ENCODE measurements around the gene PUS10. TPM values are rescaled to one million over a fixed set of nuclear protein-coding genes. Genes with fewer than 3 reads are reported as not detected.

The PUS10 gene
- total RNA-seq, 1 donor from 2014 or later: 9.3 TPM

GRCh38 chr2:60973705-60974104 lies 44.4 kb downstream of the PUS10 start:
- no peak for DNase-seq (ENCODE audit: extremely low read depth, low read depth, low spot score)

GRCh38 chr2:60972889-60973656 lies 45.0 kb downstream of the PUS10 start:
- no peak for DNase-seq (ENCODE audit: extremely low read depth, low read depth, low spot score)

- DNase-seq (ENCODE audit: extremely low read depth, low read depth, low spot score): no peak
Observed at GRCh38 chr2:60966507-60967405, 51.3 kb downstream of the PUS10 start.

GRCh38 chr2:60965499-60965785 lies 52.6 kb downstream of the PUS10 start:
- DNase-seq (ENCODE audit: extremely low read depth, low read depth, low spot score): no peak

- no peak for DNase-seq (ENCODE audit: extremely low read depth, low read depth, low spot score)
Observed at GRCh38 chr2:60964651-60965498, 53.2 kb downstream of the PUS10 start.

- no peak for DNase-seq (ENCODE audit: extremely low read depth, low read depth, low spot score)
Observed at GRCh38 chr2:60963190-60963589, 54.9 kb downstream of the PUS10 start.

- no peak for DNase-seq (ENCODE audit: extremely low read depth, low read depth, low spot score)
Observed at GRCh38 chr2:60962528-60962927, 55.5 kb downstream of the PUS10 start.

GRCh38 chr2:60961457-60961856 lies 56.6 kb downstream of the PUS10 start:
- DNase-seq (ENCODE audit: extremely low read depth, low read depth, low spot score): no peak

GRCh38 chr2:60960706-60961105 lies 57.3 kb downstream of the PUS10 start:
- DNase-seq (ENCODE audit: extremely low read depth, low read depth, low spot score): no peak

- no peak for DNase-seq (ENCODE audit: extremely low read depth, low read depth, low spot score)
Observed at GRCh38 chr2:60959501-60959900, 58.6 kb downstream of the PUS10 start.

GRCh38 chr2:60958800-60959199 lies 59.3 kb downstream of the PUS10 start:
- DNase-seq (ENCODE audit: extremely low read depth, low read depth, low spot score): peak; percentile 68

GRCh38 chr2:60958361-60958760 lies 59.7 kb downstream of the PUS10 start:
- no peak for DNase-seq (ENCODE audit: extremely low read depth, low read depth, low spot score)

GRCh38 chr2:60957643-60958042 lies 60.4 kb downstream of the PUS10 start:
- no peak for DNase-seq (ENCODE audit: extremely low read depth, low read depth, low spot score)

- DNase-seq (ENCODE audit: extremely low read depth, low read depth, low spot score): no peak
Observed at GRCh38 chr2:60957224-60957623, 60.8 kb downstream of the PUS10 start.

- DNase-seq (ENCODE audit: extremely low read depth, low read depth, low spot score): no peak
Observed at GRCh38 chr2:60954139-60954538, 63.9 kb downstream of the PUS10 start.

- DNase-seq (ENCODE audit: extremely low read depth, low read depth, low spot score): no peak
Observed at GRCh38 chr2:60948926-60949579, 69.0 kb downstream of the PUS10 start.

GRCh38 chr2:60948161-60948560 lies 69.9 kb downstream of the PUS10 start:
- no peak for DNase-seq (ENCODE audit: extremely low read depth, low read depth, low spot score)

GRCh38 chr2:60947056-60947455 lies 71.0 kb downstream of the PUS10 start:
- DNase-seq (ENCODE audit: extremely low read depth, low read depth, low spot score): no peak

GRCh38 chr2:60945341-60945740 lies 72.7 kb downstream of the PUS10 start:
- DNase-seq (ENCODE audit: extremely low read depth, low read depth, low spot score): no peak

- no peak for DNase-seq (ENCODE audit: extremely low read depth, low read depth, low spot score)
Observed at GRCh38 chr2:60939622-60940021, 78.4 kb downstream of the PUS10 start.

GRCh38 chr2:60938301-60938700 lies 79.8 kb downstream of the PUS10 start:
- no peak for DNase-seq (ENCODE audit: extremely low read depth, low read depth, low spot score)
